Adrenal gland (tissue), 5 donors: ENCODE results near the gene ZNF740.

Source experiments
- CTCF ChIP-seq, 6 experiments: fragments of 450-650 bp in 4 of 6; fragments of 200-600 bp in 2 of 6; sonication (generic) in 1 of 6; IDR thresholded peaks; 1 replicate in 5 of 6; 2 replicates in 1 of 6; pipeline versions ENCODE4 v1.5.1 to v1.8.0; 2016 to 2021; ENCODE audit warnings: antibody characterized with exemption in 6 of 6, mild to moderate bottlenecking in 2 of 6, moderate library complexity in 1 of 6
- POLR2A ChIP-seq, 2 donors: fragments of 450-650 bp; IDR thresholded peaks; one replicate each; pipeline ENCODE4 v1.6.1; 2017; ENCODE audit warnings: antibody characterized with exemption in 2 of 2, mild to moderate bottlenecking in 2 of 2, moderate library complexity in 1 of 2
- donor health status: DM: no; HTN: no; CAD: no.

DNA sequence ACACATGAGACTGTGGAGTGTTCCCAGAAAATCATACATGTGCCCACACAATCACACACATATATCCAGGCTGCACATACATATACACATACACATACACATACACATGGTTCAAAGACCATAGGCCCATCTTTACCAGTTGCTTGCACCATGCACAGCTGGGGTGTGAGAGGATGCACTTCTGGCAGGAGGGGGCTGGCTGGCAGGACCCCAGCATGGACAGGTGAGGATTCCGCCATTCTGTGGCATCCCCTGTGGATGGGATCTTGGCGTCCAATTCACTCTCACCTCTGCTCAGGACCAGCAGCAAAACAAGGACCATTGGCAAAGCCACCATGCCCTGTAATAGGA lies 19.6 kb downstream of the ZNF740 start:
- TF ChIP-seq CTCF (IDR thresholded peaks at IDR 0.05) (no peak), POLR2A (IDR thresholded peaks at IDR 0.05) (no peak)
